NCI-H128 (cell line): ENCODE data around the gene LSAMP.

Experiments
- DNase-seq: peaks from one replicate; lab custom pipeline; 2025; ENCODE audit not compliant: unreplicated experiment; lab: John Stamatoyannopoulos, UW

LSAMP gene

DNA sequence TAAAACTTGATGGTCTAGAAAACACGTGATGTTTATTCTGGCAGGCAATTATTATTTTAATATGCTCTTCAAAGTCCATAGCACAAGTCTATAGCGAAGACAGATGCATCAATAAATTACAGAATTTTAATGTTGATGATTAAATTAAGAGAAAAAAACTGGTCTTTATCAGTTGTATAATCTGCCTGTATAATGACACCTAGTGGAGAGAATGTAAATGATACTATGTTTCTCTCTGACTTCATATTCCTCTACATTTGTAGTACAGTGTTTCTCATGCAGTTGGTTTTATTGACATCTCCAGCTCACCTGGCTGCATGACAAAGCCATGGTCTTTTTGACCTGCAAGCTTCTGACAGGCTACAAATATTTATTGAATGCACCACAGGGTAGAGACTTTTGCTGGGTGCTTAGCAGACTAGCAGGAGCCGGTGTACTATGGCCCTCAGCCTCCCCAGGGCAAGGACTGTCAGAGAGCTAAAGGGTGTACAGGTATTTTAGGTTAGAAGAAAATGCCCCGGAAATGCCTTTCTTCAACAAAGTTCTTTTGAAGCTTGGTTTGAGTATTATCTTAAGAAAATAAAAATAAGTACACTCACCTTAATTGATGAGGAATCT, 532.1 kb downstream of the LSAMP start:
- DNase-seq, result no peak

DNA sequence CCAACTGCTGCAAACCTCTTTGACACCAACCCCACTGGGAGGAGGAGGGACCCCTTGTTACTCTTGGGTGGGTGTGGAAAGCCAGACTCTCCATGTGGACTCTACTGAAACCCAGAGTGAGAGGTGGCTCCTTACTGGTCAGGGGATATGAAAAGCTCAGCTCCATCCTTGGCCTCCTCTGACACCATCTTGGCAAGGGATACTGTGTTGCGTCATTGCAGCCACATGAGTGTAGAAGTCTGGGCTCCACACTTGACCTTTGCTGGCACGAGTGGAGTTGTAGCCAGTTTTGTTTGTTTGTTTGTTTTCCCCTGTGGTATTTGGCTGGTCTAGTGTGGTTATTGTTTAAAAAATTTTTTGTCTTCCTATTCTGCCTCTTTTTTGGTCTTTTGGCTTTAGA, 532.9 kb downstream of the LSAMP start:
- DNase-seq, result no peak

DNA sequence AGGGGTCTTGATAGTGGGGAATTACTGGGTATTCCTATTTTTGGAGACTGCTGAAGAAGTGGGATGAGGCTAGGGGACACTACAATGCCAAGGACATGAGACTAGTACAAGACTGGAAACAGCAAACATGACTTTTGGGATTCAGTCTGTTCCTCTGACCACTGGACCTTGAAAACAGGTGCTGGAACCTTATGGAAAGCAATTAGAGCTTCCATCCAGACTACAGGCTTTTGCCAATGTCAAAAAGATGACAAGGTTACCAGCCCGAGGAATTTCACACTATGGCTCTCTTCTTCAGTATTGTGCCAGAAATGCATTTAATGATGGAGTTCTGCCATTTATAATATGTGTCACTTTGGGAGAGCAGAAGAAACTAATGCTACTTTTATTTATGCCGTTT, 539.4 kb downstream of the LSAMP start:
- DNase-seq, result no peak

DNA sequence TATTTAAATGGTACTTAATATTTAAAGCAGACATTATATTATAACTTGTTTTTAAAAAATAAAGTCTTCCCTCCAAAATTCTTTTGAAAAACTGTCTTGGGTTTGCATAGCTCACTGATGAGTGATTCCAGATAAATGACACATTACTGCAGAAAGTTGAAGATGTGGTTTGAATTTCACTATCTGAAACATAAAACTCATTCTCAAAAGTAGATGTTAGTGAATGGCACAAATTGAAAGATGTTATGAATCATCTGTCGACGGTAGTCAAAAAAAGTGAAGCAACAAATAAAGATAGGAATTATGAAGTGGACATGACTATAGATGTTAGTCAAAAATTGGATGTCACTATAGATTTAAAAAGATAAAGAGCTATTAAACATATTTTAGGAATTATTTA, 541.4 kb downstream of the LSAMP start:
- no peak for DNase-seq

DNA sequence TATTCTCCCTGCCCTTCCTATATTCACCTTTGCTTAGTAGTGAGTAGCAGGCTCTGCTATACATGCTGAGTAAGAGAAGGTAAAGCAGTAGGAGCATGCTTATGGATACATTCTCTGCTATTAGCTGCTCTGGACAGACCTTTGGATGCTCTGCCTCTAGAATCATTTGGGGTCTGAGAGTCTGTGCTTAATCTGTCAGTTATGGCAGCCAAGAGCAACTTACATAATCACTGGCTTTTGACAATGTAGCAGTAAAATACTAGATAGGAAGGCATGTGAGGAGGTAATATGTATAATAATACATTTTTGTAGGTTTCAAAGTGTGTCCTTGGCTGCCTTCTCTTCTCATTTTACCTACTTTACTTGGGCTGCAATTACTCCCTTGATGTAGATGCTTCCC, 544.3 kb downstream of the LSAMP start:
- DNase-seq, result no peak

DNA sequence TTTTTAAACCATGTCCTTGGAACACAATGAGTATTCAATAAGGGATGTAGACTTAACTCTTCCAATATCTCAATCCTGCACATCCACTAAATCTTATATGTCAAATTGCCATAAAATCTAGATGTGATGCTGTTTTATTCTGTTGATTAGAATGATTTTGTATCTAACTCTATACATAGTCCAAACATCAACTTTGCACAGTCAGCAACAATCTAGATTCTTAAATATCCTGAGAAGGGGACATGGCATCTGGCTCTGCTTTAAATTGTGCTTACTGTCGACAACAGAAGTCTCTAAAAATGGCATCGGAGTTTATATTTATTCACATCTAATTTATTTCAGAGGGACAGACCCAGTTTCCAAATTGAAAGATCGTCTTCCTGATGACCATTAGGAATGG, 545.8 kb downstream of the LSAMP start:
- no peak for DNase-seq

DNA sequence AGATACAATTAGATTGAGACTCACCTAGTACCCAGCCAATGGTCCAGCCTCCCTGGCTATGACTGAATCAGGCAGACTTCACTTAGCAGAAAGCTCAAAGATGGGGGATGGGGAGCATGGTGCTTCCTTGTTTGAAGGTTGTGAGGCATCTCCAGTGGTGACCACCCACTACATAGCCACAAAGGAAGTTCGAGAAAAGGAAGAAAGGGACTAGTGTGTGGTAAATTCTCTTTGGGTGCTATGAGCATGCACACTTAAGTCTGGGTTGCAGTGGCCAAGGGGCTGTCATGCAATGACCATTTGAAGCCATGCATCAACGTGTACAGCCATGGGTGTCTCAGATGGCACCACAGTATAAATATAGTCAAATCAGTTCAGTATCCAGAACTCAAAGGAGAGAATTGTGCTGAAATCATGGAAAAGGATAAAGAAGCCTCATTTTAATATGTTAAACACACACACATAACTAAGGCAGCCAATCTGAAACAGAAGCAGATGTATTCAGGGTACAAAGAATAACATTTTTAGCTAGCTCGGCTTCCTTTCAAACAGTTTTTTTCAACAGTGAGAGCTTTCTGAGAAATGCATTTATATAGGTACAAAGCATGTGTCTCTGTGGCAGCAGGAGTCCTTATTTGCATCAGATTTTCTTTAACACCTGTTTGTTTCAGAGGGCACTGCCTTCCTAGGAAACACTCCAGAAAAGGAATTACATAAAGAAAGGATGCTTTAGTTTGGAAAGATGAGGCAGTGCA, 546.5 kb downstream of the LSAMP start:
- no peak for DNase-seq

DNA sequence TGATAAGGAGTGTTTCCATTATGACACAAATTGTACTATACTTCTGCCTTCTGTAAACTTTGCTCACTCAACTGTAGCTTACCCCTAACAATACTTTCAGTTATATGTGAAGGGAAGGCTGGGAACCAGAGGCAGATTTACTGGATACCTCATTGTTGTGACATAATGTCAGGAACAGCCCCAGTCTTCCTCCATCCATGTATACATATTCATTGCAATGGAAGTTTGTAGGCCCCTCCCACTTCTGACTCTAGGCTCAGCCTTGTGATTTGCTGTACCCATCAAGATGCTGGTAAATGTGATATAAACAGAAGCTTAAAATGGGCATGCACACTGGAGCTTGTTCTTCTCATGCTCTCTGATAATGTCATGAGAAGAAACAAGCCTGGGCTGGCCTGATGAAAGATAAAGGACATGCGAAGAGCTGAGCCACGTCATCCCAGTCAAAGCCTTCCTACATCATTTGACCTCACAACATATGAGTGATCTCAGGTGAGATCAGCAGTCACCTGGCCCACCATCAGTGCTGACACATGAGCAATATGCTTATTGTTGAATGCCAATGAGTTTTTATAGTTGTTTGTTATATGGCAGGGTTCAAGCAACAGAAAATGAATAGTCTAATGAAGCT, 554.2 kb downstream of the LSAMP start:
- no peak for DNase-seq

DNA sequence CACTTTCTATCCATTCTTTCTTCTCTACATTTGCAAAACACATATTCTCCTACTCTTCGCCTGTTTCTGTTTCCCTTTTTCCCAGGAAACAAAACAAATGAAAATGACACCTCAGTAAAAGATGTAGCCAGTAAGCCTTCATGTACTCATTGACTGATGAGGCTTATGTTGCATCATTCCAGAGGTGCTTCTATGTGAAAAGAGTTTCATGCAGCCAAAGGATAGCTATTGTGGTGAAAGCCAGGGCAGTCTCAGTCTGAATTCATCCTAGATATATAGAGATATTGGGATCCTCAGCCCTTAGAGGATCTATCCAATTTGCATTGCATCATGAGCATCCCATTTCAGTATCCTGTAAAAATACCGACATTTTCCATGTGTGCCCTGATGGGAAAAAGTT, 554.7 kb downstream of the LSAMP start:
- no peak for DNase-seq

DNA sequence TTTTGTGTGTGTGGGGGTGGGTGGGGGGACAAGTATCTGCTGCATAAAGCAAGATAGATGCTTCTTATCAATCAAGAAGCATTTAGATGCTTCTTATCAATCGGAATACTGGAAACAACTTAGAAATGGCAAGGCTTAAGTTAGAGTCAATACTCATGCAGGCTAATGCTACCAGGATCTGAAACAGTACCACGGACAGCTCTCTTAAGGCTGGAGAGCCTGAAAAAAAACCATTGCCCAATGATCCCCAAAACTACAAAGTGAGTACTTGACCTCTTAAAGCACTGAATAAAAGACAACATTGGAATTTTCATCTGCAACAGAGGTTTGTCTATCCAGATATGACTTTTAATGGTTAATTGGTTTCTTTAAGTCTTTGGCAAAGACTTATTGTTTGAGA, 559.7 kb downstream of the LSAMP start:
- DNase-seq, result no peak

DNA sequence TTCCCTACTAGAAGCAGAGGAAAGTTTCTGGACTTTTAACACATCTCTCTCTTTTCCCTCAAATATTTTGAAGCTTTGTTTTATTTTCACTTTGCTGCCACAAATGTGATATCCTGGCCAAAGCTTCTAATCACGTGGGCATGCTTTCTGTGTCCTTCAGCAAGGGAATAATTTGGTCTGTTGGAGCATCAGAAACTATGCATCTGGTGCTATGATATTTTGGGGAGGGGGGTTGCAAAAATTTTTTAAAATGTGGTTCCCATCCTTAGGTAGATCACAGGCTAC, 567.7 kb downstream of the LSAMP start:
- no peak for DNase-seq

DNA sequence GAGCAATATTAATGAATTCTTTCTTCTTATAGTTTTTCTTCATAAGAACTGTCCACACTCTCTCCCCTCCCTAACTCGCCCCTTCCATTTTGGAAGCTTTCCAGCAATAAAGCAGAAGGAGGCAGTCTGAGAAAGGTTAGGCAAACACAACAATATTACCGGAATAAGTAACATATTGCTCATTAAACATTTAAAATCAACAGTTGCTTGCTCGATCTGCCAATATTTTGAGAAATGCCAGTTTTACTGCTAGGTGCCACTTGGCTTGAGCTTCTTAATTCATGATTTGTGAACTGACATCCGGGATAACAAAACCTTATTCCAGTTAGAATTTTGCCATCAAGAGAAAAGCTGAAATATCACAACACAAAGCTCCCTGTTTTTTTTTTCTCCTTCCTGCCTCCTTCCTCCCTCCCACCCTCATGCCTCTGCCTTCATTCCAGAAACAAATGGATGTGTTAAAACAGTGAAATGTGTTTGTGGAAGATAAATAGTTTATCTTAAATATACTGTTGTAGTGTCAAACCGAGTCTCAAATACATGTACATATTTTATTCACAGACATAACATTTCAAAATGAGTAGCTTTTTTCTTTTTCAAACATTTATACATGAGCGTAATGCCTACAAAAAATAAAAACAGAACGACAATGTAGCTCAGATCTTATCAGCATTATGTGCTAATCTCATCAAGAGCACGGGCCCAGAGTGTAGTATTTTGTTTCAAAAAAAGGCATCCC, 568.2 kb downstream of the LSAMP start:
- no peak for DNase-seq

DNA sequence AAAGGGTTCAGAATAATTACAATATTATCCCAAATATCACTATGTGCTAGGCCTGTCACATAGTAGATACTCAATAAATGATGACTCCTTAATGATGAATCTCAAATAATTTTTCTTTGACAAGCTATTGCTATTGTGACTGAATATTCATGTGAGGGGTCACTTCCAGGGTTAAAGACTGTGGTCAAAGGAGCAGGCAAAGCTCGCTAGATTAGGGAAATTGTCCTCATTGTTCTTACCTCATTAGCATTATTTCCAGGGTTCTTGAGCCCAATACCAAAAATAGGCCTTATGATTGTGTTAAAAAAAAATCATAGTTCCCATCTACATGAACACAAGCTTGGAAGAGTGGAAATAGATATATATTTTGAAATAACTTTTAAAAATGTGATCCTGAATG, 569.8 kb downstream of the LSAMP start:
- DNase-seq, result no peak

DNA sequence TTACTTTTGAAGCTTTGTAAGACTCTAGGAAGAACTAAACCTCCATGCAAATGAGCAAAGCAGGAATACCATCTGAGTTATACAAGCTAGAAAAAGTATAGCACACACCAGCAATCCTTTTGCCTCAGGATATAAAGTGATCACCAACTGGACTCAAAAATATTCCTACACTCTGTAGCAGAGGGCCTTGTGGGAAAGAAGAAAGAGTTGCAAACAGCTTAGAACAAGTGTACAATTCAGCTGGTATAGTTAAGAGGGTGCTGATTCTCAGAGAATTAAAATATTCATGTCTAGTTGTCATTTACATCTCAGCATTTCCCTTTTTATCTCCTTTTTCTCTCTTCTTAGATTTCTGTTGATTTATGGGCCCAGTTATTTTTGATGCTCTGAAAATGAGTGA, 573.6 kb downstream of the LSAMP start:
- DNase-seq, result no peak

DNA sequence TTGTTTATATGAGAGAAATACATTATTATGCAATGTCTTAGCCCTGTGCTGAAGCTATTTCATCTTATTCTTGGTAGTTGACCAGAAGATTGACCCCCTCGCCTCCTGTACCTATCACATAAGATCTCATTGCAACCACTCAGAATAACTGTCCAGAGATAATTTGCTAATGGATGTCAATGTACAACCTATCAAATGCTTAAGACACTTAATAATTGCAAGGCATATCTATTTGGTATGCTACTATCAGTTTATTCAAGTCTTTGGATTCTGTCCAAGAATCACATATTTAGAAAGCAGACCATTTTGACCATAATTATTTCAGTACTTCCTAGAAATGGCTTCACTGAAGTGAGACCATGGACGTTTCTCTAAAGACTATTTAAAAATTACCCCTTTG, 580.4 kb downstream of the LSAMP start:
- no peak for DNase-seq

DNA sequence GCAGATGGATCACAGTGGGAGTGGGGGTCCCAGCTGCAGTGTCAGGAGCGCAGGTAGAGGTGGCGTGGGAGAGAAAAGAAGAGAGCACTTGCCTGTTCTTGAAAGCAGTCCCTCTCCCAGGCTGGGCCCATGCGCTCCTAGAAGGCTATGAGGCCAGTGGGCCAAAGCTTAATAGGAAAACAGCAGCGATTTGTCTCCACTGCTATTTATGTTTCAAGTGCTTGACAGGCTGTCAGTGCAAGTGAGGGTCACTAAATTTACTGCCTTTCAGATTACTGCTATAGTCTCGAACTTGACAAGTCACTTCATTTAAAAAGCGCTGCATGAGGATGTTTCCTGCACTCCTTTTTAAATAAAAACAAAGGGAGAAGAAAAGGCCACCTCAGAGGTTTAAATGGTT, 582.4 kb downstream of the LSAMP start:
- no peak for DNase-seq

DNA sequence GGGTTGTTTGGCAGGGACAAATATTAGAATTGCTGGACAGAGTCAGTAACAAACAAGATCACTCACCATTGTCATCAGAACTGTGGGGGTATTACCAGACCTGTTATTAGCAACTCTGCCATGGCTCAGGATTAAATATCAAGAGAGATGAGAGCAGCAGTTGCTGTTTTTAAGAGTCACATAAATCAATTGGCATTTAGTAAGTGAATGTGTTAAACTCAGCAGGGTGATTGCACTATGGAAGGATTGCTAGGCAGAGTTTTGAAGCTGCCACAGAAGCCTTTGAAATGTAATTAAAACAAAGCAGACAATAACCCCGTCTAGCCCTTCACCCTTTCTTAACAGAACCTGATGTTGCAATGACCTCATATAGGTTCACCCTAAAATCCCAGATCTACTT, 583.2 kb downstream of the LSAMP start:
- peak; percentile 41 for DNase-seq

DNA sequence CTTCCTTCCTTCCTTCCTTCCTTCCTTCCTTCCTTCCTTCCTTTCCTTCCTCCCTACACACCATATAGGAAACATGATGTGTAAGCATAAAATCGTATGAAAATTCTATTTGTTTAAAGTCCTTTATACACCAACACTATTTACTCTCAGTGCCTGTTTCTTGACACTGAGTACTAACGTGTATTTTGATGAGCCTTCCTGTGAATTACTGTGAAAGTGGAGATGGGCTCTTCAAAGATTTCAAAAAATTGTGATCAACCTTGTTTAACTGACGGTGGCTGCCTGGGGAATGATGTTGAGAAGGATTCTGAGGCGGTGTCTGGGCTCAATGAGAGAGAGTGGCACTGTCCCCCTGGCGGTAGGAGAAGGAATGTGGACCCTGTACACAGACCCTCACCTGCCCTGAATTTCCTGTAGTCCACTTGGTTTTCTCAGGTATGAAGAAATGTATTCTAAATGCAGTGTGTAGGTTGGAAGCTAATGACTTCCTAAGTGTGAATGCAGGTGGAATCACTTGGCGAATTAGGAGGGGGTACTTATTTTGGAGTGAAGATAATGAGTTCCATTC, 584.0 kb downstream of the LSAMP start:
- DNase-seq, result no peak

DNA sequence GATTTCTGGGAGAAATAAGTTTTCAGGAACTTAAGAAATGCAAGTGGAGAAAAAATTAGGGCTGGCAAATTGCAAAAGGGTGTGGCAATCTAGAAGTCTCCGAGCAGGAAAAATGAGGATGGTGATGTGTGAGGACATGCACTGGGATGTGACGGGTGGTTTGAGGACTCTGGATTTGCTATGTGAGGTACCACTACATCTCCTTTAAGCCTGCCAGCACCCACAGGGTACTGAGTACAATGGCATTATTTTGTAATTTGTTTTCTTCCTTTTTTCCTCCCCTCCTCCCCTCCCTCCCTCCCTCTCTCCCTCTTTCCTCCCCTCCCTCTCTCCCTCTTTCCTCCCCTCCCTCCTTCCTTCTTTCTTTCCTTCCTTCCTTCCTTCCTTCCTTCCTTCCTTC, 584.5 kb downstream of the LSAMP start:
- DNase-seq, result no peak

DNA sequence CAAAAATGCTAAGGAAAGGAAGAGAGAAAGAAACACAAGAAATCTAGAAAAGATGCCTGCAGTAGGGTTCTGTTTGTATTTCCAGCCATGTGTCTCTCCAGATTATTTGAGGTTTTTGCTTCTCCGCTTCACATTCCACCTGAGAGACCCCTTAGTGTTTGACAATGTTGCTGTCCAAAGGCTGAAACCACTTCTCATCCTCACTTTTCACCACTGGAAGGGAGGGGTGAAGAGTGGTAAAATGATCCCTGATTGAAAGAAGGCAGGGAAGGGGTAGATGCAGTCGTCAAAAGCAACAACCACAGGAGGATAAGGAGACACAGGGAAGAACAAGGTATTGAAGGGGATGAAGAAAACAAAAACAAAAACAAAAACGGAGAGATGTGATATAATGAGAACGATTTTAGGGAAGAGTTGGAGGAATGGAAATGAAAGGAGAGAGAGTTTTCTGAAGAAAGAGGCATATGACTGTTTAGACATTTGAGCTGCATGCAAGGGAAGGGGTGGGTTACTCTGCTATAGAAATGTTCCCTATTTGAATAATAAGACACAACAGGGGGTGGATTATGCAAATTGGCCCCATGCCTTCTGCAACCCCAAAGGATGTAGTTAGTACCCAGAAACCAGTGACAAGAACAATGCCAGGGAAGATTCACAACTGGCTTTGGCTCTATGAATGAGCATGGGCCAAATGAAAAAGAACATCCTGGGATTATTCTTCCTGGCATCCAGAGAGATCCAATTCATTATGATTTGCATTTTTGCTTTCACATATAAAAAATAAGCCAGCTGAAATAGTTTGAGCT, 586.1 kb downstream of the LSAMP start:
- DNase-seq, result no peak

DNA sequence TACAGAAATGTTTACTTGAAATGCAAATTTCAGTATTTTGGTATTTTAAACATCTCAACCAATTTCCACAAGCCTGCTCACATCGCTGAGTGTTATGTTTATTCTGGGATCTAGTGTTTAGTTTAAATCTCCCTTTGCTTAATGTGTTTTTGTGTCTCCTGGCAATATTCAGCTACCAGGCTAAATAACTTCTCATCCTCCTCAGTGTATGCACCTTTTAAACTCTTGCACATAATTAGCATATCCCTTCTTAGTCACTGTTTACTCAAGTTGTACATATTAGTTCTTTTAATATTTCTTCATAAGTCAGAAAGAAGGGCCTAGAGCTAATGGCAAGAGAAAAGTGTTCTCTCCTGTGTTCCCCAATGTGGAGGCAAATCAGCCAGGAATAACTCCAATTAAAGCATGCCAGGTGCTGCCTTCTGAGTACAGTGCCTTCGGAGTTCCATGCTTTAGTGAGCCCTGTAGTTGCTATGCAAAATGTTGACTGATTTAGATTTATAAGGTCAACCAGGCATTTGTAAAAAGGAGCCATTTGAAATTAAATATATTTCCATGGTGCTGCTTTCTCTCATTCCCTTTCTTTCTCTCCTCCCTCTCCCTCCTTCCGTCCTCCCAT, 587.7 kb downstream of the LSAMP start:
- DNase-seq, result no peak
